ENCODE measurements around the gene WDFY3. TPM values are rescaled to one million over a fixed set of nuclear protein-coding genes. Genes with fewer than 3 reads are reported as not detected.

Gene WDFY3
- total RNA-seq: 174 TPM
- polyA plus RNA-seq: 20.6 TPM

- no peaks in the 10 kb centered on the region for H3K36me3 ChIP-seq (ENCODE audit: insufficient read depth)
- peak within 1 kb of the TSS; percentile 96 for H3K27ac ChIP-seq (ENCODE audit: low read depth)
- DNase-seq (ENCODE audit: extremely low spot score): peak; percentile 86
- peak within 1 kb of the TSS; percentile 80 for H3K4me3 ChIP-seq (ENCODE audit: low read depth, low read length)
- peaks cover 2% of the 10 kb centered on the region for H3K4me1 ChIP-seq (ENCODE audit: insufficient read depth)
- under 1% methylated on average over 58 of the region's 58 CpGs for WGBS
Observed at GRCh38 chr4:84966382-84967242, at the start of gene WDFY3. TSS of gene WDFY3 (minus strand) at chr4:84966690. CDS start at chr4:84860591, 106,099 bp downstream.

GRCh38 chr4:85005865-85006377 lies 39.4 kb upstream of the WDFY3 start:
- Histone ChIP-seq H3K4me3 (ENCODE audit: low read depth, low read length) (no peak overlapping the region), H3K27ac (ENCODE audit: low read depth) (no peak overlapping the region), H3K36me3 (ENCODE audit: insufficient read depth) (no peaks in the 10 kb centered on the region), H3K4me1 (ENCODE audit: insufficient read depth) (no peaks in the 10 kb centered on the region)
- no peak for DNase-seq (ENCODE audit: extremely low spot score)
- 88% methylated on average over 2 of the region's 2 CpGs for whole genome bisulfite sequencing

- H3K4me1 ChIP-seq (ENCODE audit: insufficient read depth): no peaks in the 10 kb centered on the region
- H3K27ac ChIP-seq (ENCODE audit: low read depth): no peak overlapping the region
- 29% methylated on average over 3 of the region's 3 CpGs for WGBS
- H3K36me3 ChIP-seq (ENCODE audit: insufficient read depth): no peaks in the 10 kb centered on the region
- no peak overlapping the region for H3K4me3 ChIP-seq (ENCODE audit: low read depth, low read length)
- DNase-seq (ENCODE audit: extremely low spot score): no peak
Observed at GRCh38 chr4:85000343-85000742, 33.9 kb upstream of the WDFY3 start.

GRCh38 chr4:84995386-84995785 lies 28.9 kb upstream of the WDFY3 start:
- H3K27ac ChIP-seq (ENCODE audit: low read depth): no peak overlapping the region
- WGBS: 87% methylated on average over 3 of the region's 3 CpGs
- H3K4me1 ChIP-seq (ENCODE audit: insufficient read depth): no peaks in the 10 kb centered on the region
- no peak overlapping the region for H3K4me3 ChIP-seq (ENCODE audit: low read depth, low read length)
- no peaks in the 10 kb centered on the region for H3K36me3 ChIP-seq (ENCODE audit: insufficient read depth)
- no peak for DNase-seq (ENCODE audit: extremely low spot score)

GRCh38 chr4:84994280-84994679 lies 27.8 kb upstream of the WDFY3 start:
- no peak for DNase-seq (ENCODE audit: extremely low spot score)
- Histone ChIP-seq H3K4me1 (ENCODE audit: insufficient read depth) (no peaks in the 10 kb centered on the region), H3K36me3 (ENCODE audit: insufficient read depth) (no peaks in the 10 kb centered on the region), H3K4me3 (ENCODE audit: low read depth, low read length) (no peak overlapping the region), H3K27ac (ENCODE audit: low read depth) (no peak overlapping the region)
- 17% methylated on average over 3 of the region's 3 CpGs for WGBS

GRCh38 chr4:84985952-84986351 lies 19.5 kb upstream of the WDFY3 start:
- DNase-seq (ENCODE audit: extremely low spot score): no peak
- WGBS: 99% methylated on average over 2 of the region's 2 CpGs
- H3K36me3 ChIP-seq (ENCODE audit: insufficient read depth): peaks cover 2% of the 10 kb centered on the region

GRCh38 chr4:84977396-84977795 lies 10.9 kb upstream of the WDFY3 start:
- Histone ChIP-seq H3K4me3 (ENCODE audit: low read depth, low read length) (no peak overlapping the region), H3K27ac (ENCODE audit: low read depth) (no peak overlapping the region), H3K36me3 (ENCODE audit: insufficient read depth) (no peaks in the 10 kb centered on the region), H3K4me1 (ENCODE audit: insufficient read depth) (no peaks in the 10 kb centered on the region)
- DNase-seq (ENCODE audit: extremely low spot score): no peak

More at GRCh38 chr4:84985952-84986351, 19.5 kb upstream of the WDFY3 start:
- no peaks in the 10 kb centered on the region for H3K4me1 ChIP-seq (ENCODE audit: insufficient read depth)
- H3K4me3 ChIP-seq (ENCODE audit: low read depth, low read length): no peak overlapping the region
- H3K27ac ChIP-seq (ENCODE audit: low read depth): no peak overlapping the region

GRCh38 chr4:84973856-84974255 lies 7.4 kb upstream of the WDFY3 start:
- no peak overlapping the region for H3K4me3 ChIP-seq (ENCODE audit: low read depth, low read length)
- H3K36me3 ChIP-seq (ENCODE audit: insufficient read depth): no peaks in the 10 kb centered on the region
- H3K27ac ChIP-seq (ENCODE audit: low read depth): no peak overlapping the region
- H3K4me1 ChIP-seq (ENCODE audit: insufficient read depth): no peaks in the 10 kb centered on the region
- DNase-seq (ENCODE audit: extremely low spot score): no peak

GRCh38 chr4:84971319-84971932 lies 4.9 kb upstream of the WDFY3 start:
- H3K4me1 ChIP-seq (ENCODE audit: insufficient read depth): no peaks in the 10 kb centered on the region
- no peak for DNase-seq (ENCODE audit: extremely low spot score)
- no peak overlapping the region for H3K4me3 ChIP-seq (ENCODE audit: low read depth, low read length)
- H3K27ac ChIP-seq (ENCODE audit: low read depth): no peak overlapping the region
- no peaks in the 10 kb centered on the region for H3K36me3 ChIP-seq (ENCODE audit: insufficient read depth)
- 7% methylated on average over 3 of the region's 3 CpGs for WGBS

- H3K36me3 ChIP-seq (ENCODE audit: insufficient read depth): no peaks in the 10 kb centered on the region
- WGBS: 85% methylated on average over 1 of the region's 1 CpG
Observed at GRCh38 chr4:84968925-84969324, 2.4 kb upstream of the WDFY3 start.

GRCh38 chr4:84967243-84967690 lies 777 bp upstream of the WDFY3 start:
- Histone ChIP-seq H3K36me3 (ENCODE audit: insufficient read depth) (no peaks in the 10 kb centered on the region), H3K4me3 (ENCODE audit: low read depth, low read length) (peak overlapping the region; percentile 80), H3K4me1 (ENCODE audit: insufficient read depth) (peaks cover 2% of the 10 kb centered on the region), H3K27ac (ENCODE audit: low read depth) (peak overlapping the region; percentile 84)
- 2% methylated on average over 7 of the region's 7 CpGs for WGBS
- DNase-seq (ENCODE audit: extremely low spot score): no peak

More at GRCh38 chr4:84968925-84969324, 2.4 kb upstream of the WDFY3 start:
- Histone ChIP-seq H3K4me3 (ENCODE audit: low read depth, low read length) (no peak overlapping the region), H3K27ac (ENCODE audit: low read depth) (no peak overlapping the region), H3K4me1 (ENCODE audit: insufficient read depth) (peaks cover 2% of the 10 kb centered on the region)
- DNase-seq (ENCODE audit: extremely low spot score): no peak

- WGBS: under 1% methylated on average over 95 of the region's 98 CpGs
- DNase-seq (ENCODE audit: extremely low spot score): no peak
- H3K4me1 ChIP-seq (ENCODE audit: insufficient read depth): peaks cover 2% of the 10 kb centered on the region
- H3K36me3 ChIP-seq (ENCODE audit: insufficient read depth): no peaks in the 10 kb centered on the region
- peak overlapping the region; percentile 96 for H3K27ac ChIP-seq (ENCODE audit: low read depth)
- peak overlapping the region; percentile 80 for H3K4me3 ChIP-seq (ENCODE audit: low read depth, low read length)
Observed at GRCh38 chr4:84965553-84966381, 723 bp downstream of the WDFY3 start.

GRCh38 chr4:84964995-84965552 lies 1.4 kb downstream of the WDFY3 start:
- no peak for DNase-seq (ENCODE audit: extremely low spot score)
- 64% methylated on average over 6 of the region's 6 CpGs for WGBS
- peak overlapping the region; percentile 80 for H3K4me3 ChIP-seq (ENCODE audit: low read depth, low read length)
- H3K4me1 ChIP-seq (ENCODE audit: insufficient read depth): peaks cover 4% of the 10 kb centered on the region
- H3K27ac ChIP-seq (ENCODE audit: low read depth): no peak overlapping the region
- no peaks in the 10 kb centered on the region for H3K36me3 ChIP-seq (ENCODE audit: insufficient read depth)
